ENCODE data around the gene MRPS18A. TPM values are rescaled to one million over a fixed set of nuclear protein-coding genes. Genes with fewer than 3 reads are reported as not detected.
"Not testable (repeated sequence)": the region's sequence is repeated elsewhere in the genome, so short reads cannot be mapped to it uniquely, and the experiment has no call there.

MRPS18A gene
- total RNA-seq, 1 donor from 2014 or later: 57.0 TPM

GRCh38 chr6:43705996-43706395 lies 18.4 kb upstream of the MRPS18A start:
- CTCF ChIA-PET: interaction anchor here (0.8 to 1.9 kb wide), 4 partner anchors 8 to 51 kb away, joined by 3 to 6 read pairs (median 4); no protein-coding TSS in a partner anchor

GRCh38 chr6:43703512-43704429 lies 16.2 kb upstream of the MRPS18A start:
- Mint-ChIP-seq H3K9me3 (no peaks in the 10 kb centered on the region), H3K27me3 (peaks cover 4% of the 10 kb centered on the region), H3K27ac (peak overlapping the region; percentile 80), H3K4me1 (peaks cover 54% of the 10 kb centered on the region), H3K4me3 (peak overlapping the region; percentile 67), H3K36me3 (ENCODE audit: low read depth) (no peaks in the 10 kb centered on the region)
- CTCF ChIA-PET: interaction anchor here (2.5 kb wide), 1 partner anchor 11 kb away, joined by 10 read pairs; no protein-coding TSS in a partner anchor
- POLR2A ChIA-PET: interaction anchor here (0.7 to 6.0 kb wide), 7 partner anchors 11 to 520 kb away, joined by 3 to 122 read pairs (median 4); partner anchors contain the start of genes MRPS18A and SLC29A1
- peak; percentile 72 for ATAC-seq (ENCODE audit: low read depth)
- TF ChIP-seq CTCF (IDR thresholded peaks at IDR 0.05): no peak
- DNase-seq: no peak
- intact Hi-C loops (cut with micrococcal nuclease): loop anchor here (1.0 kb wide), 2 partner anchors 12 to 16 kb away; partner anchors contain the start of gene MRPS18A

More at GRCh38 chr6:43705996-43706395, 18.4 kb upstream of the MRPS18A start:
- intact Hi-C loops (cut with micrococcal nuclease): loop anchor here (1.0 kb wide), 1 partner anchor 19 kb away; no protein-coding TSS in a partner anchor
- POLR2A ChIA-PET: interaction anchor here (0.6 to 6.0 kb wide), 9 partner anchors 9 to 1972 kb away, joined by 3 to 122 read pairs (median 3); partner anchors contain the start of genes GTPBP2, HSP90AB1 and MRPS18A
- ATAC-seq (ENCODE audit: low read depth) (peak; percentile 29), DNase-seq (no peak)
- H3K27ac Mint-ChIP-seq: peak overlapping the region; percentile 75
- H3K36me3 Mint-ChIP-seq (ENCODE audit: low read depth): no peaks in the 10 kb centered on the region
- H3K27me3 Mint-ChIP-seq: peaks cover 3% of the 10 kb centered on the region
- H3K9me3 Mint-ChIP-seq: no peaks in the 10 kb centered on the region
- no peak for TF ChIP-seq CTCF (IDR thresholded peaks at IDR 0.05)
- H3K4me1 Mint-ChIP-seq: peaks cover 55% of the 10 kb centered on the region
- H3K4me3 Mint-ChIP-seq: peak overlapping the region; percentile 65

- peak; percentile 50 for DNase-seq
- H3K4me1 Mint-ChIP-seq: peaks cover 51% of the 10 kb centered on the region
Measured at GRCh38 chr6:43702534-43703440, 15.2 kb upstream of the MRPS18A start.

GRCh38 chr6:43702171-43702533 lies 14.6 kb upstream of the MRPS18A start:
- TF ChIP-seq CTCF (IDR thresholded peaks at IDR 0.05): no peak
- no peaks in the 10 kb centered on the region for H3K36me3 Mint-ChIP-seq (ENCODE audit: low read depth)
- DNase-seq: no peak
- intact Hi-C loops (cut with micrococcal nuclease): no loop called here
- no peaks in the 10 kb centered on the region for H3K9me3 Mint-ChIP-seq
- ATAC-seq (ENCODE audit: low read depth): no peak
- CTCF ChIA-PET: no interaction called here
- peaks cover 47% of the 10 kb centered on the region for H3K4me1 Mint-ChIP-seq
- H3K27me3 Mint-ChIP-seq: peaks cover 4% of the 10 kb centered on the region
- peak overlapping the region; percentile 26 for H3K27ac Mint-ChIP-seq
- POLR2A ChIA-PET: interaction anchor here (1.0 kb wide), 1 partner anchor 562 kb away, joined by 3 read pairs; no protein-coding TSS in a partner anchor
- no peak overlapping the region for H3K4me3 Mint-ChIP-seq

More at GRCh38 chr6:43702534-43703440, 15.2 kb upstream of the MRPS18A start:
- intact Hi-C loops (cut with micrococcal nuclease): no loop called here
- CTCF ChIA-PET: interaction anchor here (2.5 kb wide), 1 partner anchor 12 kb away, joined by 10 read pairs; no protein-coding TSS in a partner anchor
- POLR2A ChIA-PET: interaction anchor here (1.2 to 6.0 kb wide), 5 partner anchors 10 to 19 kb away, joined by 3 to 122 read pairs (median 5); partner anchors contain the start of gene MRPS18A
- H3K9me3 Mint-ChIP-seq: no peaks in the 10 kb centered on the region
- ATAC-seq (ENCODE audit: low read depth): peak; percentile 80
- no peaks in the 10 kb centered on the region for H3K36me3 Mint-ChIP-seq (ENCODE audit: low read depth)
- TF ChIP-seq CTCF (IDR thresholded peaks at IDR 0.05): no peak
- H3K27me3 Mint-ChIP-seq: peaks cover 4% of the 10 kb centered on the region
- peak overlapping the region; percentile 26 for H3K27ac Mint-ChIP-seq
- no peak overlapping the region for H3K4me3 Mint-ChIP-seq

- H3K9me3 Mint-ChIP-seq; H3K27me3 Mint-ChIP-seq; CTCF ChIA-PET; H3K27ac Mint-ChIP-seq; intact Hi-C loops (cut with micrococcal nuclease); ATAC-seq (ENCODE audit: low read depth); DNase-seq; H3K36me3 Mint-ChIP-seq (ENCODE audit: low read depth); H3K4me3 Mint-ChIP-seq: not testable (repeated sequence)
- peaks cover 36% of the 10 kb centered on the region for H3K4me1 Mint-ChIP-seq
- POLR2A ChIA-PET: interaction anchor here (1.0 kb wide), 1 partner anchor 563 kb away, joined by 3 read pairs; no protein-coding TSS in a partner anchor
Measured at GRCh38 chr6:43700939-43701560, 13.5 kb upstream of the MRPS18A start.

Data from activated B cell treated with CpG ODN at 0.5 μM for 24 hours (primary cell).